Neural progenitor cell (in vitro differentiated cells): ENCODE results near the gene CPNE1. TPM values are rescaled to one million over a fixed set of nuclear protein-coding genes. Genes with fewer than 3 reads are reported as not detected.

ENCODE experiments used
- DNase-seq: peaks from one replicate; pipeline ENCODE4 v3.0.0-alpha.2; 2016; ENCODE audit warnings: low spot score
- H2AFZ ChIP-seq: fragments of 200-600 bp; sonication (generic); replicated peaks from 2 replicates; pipeline ENCODE4 v1.6.1; 2016; ENCODE audit warnings: antibody characterized with exemption
- H3F3A ChIP-seq: fragments of 200-600 bp; sonication (generic); 2 replicates; pipeline ENCODE4 v1.6.1; 2016; ENCODE audit warnings: antibody characterized with exemption, low read depth
- H3K27ac ChIP-seq: fragments of 200-600 bp; sonication (generic); 2 replicates; pipeline ENCODE4 v1.5.1; 2016; ENCODE audit warnings: mild to moderate bottlenecking
- H3K27me3 ChIP-seq: fragments of 200-600 bp; sonication (generic); 2 replicates; pipeline ENCODE4 v1.6.1; 2016; ENCODE audit warnings: mild to moderate bottlenecking, moderate library complexity
- H3K36me3 ChIP-seq: fragments of 200-600 bp; sonication (generic); 2 replicates; pipeline ENCODE4 v1.5.1; 2016
- H3K4me1 ChIP-seq: fragments of 200-600 bp; sonication (generic); 2 replicates; pipeline ENCODE4 v1.6.1; 2016; ENCODE audit warnings: mixed run types
- H3K4me2 ChIP-seq: fragments of 200-600 bp; sonication (generic); 2 replicates; pipeline ENCODE4 v1.6.1; 2016
- H3K4me3 ChIP-seq: fragments of 200-600 bp; sonication (generic); 2 replicates; pipeline ENCODE4 v1.5.1; 2016
- H3K79me2 ChIP-seq: fragments of 200-600 bp; sonication (generic); 2 replicates; pipeline ENCODE4 v1.6.1; 2016; ENCODE audit warnings: low read depth
- H3K9ac ChIP-seq: fragments of 200-600 bp; sonication (generic); 2 replicates; pipeline ENCODE4 v1.6.1; 2016
- H3K9me3 ChIP-seq: fragments of 200-600 bp; sonication (generic); 2 replicates; pipeline ENCODE4 v1.5.1; 2016; ENCODE audit warnings: low read depth
- H4K20me1 ChIP-seq: fragments of 200-600 bp; sonication (generic); 2 replicates; pipeline ENCODE4 v1.6.1; 2016; ENCODE audit warnings: low read depth
- H3K27ac Mint-ChIP-seq: 3 replicates; pipeline ENCODE4 v1.8.0; 2021; ENCODE audit warnings: mixed read lengths
- H3K27me3 Mint-ChIP-seq: 2 replicates; pipeline ENCODE4 v1.8.0; 2022; ENCODE audit warnings: low read depth, mild to moderate bottlenecking, inconsistent platforms, moderate library complexity, mixed read lengths; ENCODE audit not compliant: insufficient read depth
- H3K36me3 Mint-ChIP-seq: 3 replicates; pipeline ENCODE4 v1.8.0; 2021; ENCODE audit warnings: mixed read lengths
- H3K4me1 Mint-ChIP-seq: 3 replicates; pipeline ENCODE4 v1.8.0; 2021; ENCODE audit warnings: mixed read lengths
- H3K4me3 Mint-ChIP-seq: 3 replicates; pipeline ENCODE4 v1.8.0; 2021; ENCODE audit warnings: mild to moderate bottlenecking, moderate library complexity, mixed read lengths
- H3K9me3 Mint-ChIP-seq: 3 replicates; pipeline ENCODE4 v1.8.0; 2020; ENCODE audit warnings: mixed read lengths
- EZH2 ChIP-seq: fragments of 200-600 bp; sonication (generic); IDR thresholded peaks from 2 replicates; pipeline ENCODE4 v1.6.1; 2017; ENCODE audit warnings: antibody characterized with exemption, mild to moderate bottlenecking, moderate library complexity
- EZH2phosphoT487 ChIP-seq: fragments of 200-600 bp; sonication (generic); IDR thresholded peaks from 2 replicates; pipeline ENCODE4 v1.6.1; 2017; ENCODE audit warnings: antibody characterized with exemption
- total RNA-seq: library from RNA; depleted of rRNA; stranded (reverse); fragments of >200 nt; gene quantifications from 2 replicates; pipeline ENCODE4 v1.2.3, GENCODE V29; 2015; ENCODE audit warnings: low replicate concordance
- TF ChIP-seq, protein P1 (sequence below): fragments of 200-600 bp; sonication (generic); IDR thresholded peaks from 2 replicates; pipeline ENCODE4 v1.5.1; 2017; ENCODE audit warnings: antibody characterized with exemption, mild to moderate bottlenecking

CPNE1 gene
- total RNA-seq, 1 donor from 2014 or later = 140 TPM

DNA sequence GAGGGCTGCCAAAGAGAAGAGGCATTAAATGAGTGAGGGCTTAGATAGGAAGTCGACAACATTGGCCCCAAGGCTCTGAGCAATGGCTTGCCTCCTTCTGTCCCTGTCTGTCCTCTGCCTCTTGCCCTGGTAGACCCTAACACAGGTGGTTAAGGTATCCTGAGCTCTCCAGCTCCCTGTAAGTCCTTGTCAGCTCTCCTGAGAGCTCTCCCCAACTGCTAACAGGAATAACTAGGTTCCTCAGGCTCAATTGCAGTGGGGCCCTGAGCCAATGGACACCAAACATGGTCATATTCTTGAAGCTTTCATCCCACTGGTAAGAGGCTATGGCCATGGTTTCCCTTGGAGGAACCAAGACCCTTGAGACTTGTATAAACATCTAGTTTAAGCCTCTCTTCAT lies 5.0 kb upstream of the CPNE1 start:
- H3K4me3 ChIP-seq = no peak overlapping the region
- Mint-ChIP-seq H3K27me3 (peaks cover 4% of the 10 kb centered on the region), H3K4me3 (no peak overlapping the region), H3K27ac (no peak overlapping the region), H3K9me3 (no peaks in the 10 kb centered on the region), H3K36me3 (peaks cover 25% of the 10 kb centered on the region), H3K4me1 (peaks cover 3% of the 10 kb centered on the region)
- no peak overlapping the region for H3K9ac ChIP-seq
- H3K27me3 ChIP-seq = no peaks in the 10 kb centered on the region
- no peak overlapping the region for H3K4me2 ChIP-seq
- no peaks in the 10 kb centered on the region for H3K4me1 ChIP-seq
- no peaks in the 10 kb centered on the region for H3K36me3 ChIP-seq
- H4K20me1 ChIP-seq = no peaks in the 10 kb centered on the region
- H3K79me2 ChIP-seq = peaks cover under 1% of the 10 kb centered on the region
- DNase-seq = no peak
- H3F3A ChIP-seq = peaks cover 3% of the 10 kb centered on the region
- TF ChIP-seq EZH2 (no peak), EZH2phosphoT487 (no peak)
- H3K9me3 ChIP-seq = no peaks in the 10 kb centered on the region
- no peak overlapping the region for H3K27ac ChIP-seq
- no peak overlapping the region for H2AFZ ChIP-seq

DNA sequence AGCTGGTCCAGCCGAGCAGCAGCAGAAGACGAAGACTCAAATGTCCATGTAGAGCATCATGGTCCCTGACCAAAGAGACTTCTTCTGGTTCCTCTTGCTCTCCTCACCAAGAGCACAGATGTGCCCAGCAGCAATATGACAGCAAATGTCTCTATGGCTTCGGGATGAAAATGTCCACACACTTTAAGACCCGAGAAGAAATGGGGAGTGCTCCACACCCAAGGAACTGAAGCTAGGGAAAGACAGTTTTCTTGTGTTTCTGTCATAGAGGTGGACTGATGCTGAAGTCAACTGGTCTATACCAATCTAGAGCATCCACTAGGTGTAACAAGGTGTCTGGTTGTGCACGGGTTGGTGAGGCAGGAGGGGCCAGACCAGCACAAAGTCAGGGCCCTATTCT lies 4.5 kb upstream of the CPNE1 start:
- Histone ChIP-seq H3K4me2 (no peak overlapping the region), H4K20me1 (peaks cover 1% of the 10 kb centered on the region), H3K27ac (no peak overlapping the region), H3K4me3 (no peak overlapping the region), H3K79me2 (peaks cover 5% of the 10 kb centered on the region), H3F3A (peaks cover 5% of the 10 kb centered on the region), H3K36me3 (no peaks in the 10 kb centered on the region), H3K4me1 (no peaks in the 10 kb centered on the region), H2AFZ (no peak overlapping the region), H3K27me3 (no peaks in the 10 kb centered on the region), H3K9ac (no peak overlapping the region), H3K9me3 (no peaks in the 10 kb centered on the region)
- peaks cover 4% of the 10 kb centered on the region for H3K27me3 Mint-ChIP-seq
- no peak overlapping the region for H3K4me3 Mint-ChIP-seq
- no peak overlapping the region for H3K27ac Mint-ChIP-seq
- H3K36me3 Mint-ChIP-seq = peaks cover 25% of the 10 kb centered on the region
- H3K9me3 Mint-ChIP-seq = no peaks in the 10 kb centered on the region
- TF ChIP-seq EZH2phosphoT487 (no peak), EZH2 (no peak)
- TF ChIP-seq, protein P1, sequence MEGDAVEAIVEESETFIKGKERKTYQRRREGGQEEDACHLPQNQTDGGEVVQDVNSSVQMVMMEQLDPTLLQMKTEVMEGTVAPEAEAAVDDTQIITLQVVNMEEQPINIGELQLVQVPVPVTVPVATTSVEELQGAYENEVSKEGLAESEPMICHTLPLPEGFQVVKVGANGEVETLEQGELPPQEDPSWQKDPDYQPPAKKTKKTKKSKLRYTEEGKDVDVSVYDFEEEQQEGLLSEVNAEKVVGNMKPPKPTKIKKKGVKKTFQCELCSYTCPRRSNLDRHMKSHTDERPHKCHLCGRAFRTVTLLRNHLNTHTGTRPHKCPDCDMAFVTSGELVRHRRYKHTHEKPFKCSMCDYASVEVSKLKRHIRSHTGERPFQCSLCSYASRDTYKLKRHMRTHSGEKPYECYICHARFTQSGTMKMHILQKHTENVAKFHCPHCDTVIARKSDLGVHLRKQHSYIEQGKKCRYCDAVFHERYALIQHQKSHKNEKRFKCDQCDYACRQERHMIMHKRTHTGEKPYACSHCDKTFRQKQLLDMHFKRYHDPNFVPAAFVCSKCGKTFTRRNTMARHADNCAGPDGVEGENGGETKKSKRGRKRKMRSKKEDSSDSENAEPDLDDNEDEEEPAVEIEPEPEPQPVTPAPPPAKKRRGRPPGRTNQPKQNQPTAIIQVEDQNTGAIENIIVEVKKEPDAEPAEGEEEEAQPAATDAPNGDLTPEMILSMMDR = no peak
- no peak for DNase-seq
- H3K4me1 Mint-ChIP-seq = peaks cover 3% of the 10 kb centered on the region

DNA sequence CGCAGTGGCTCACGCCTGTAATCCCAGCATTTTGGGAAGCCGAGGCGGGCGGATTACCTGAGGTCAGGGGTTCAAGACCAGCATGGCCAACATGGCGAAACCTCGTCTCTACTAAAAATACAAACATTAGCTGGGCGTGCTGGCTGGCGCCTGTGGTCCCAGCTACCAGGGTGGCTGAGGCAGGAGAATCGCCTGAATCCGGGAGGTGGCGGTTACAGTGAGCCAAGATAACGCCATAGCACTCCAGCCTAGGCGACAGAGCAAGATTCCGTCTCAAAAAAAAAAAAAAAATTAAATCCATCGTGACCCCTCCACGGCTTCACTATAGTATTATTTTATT lies 1.2 kb upstream of the CPNE1 start:
- H3K79me2 ChIP-seq = peaks cover 38% of the 10 kb centered on the region
- no peak overlapping the region for H3K27ac Mint-ChIP-seq
- no peak for DNase-seq

More for the DNA sequence above, 1.2 kb upstream of the CPNE1 start:
- TF ChIP-seq EZH2 (no peak), EZH2phosphoT487 (no peak)
- TF ChIP-seq, protein P1 = no peak
- Histone ChIP-seq H3K4me1 (peaks cover 23% of the 10 kb centered on the region), H3K4me3 (no peak overlapping the region), H3K27me3 (no peaks in the 10 kb centered on the region), H3K9ac (no peak overlapping the region), H3K36me3 (no peaks in the 10 kb centered on the region), H2AFZ (no peak overlapping the region), H4K20me1 (peaks cover 34% of the 10 kb centered on the region), H3F3A (peaks cover 10% of the 10 kb centered on the region), H3K4me2 (no peak overlapping the region), H3K27ac (no peak overlapping the region), H3K9me3 (no peaks in the 10 kb centered on the region)
- H3K9me3 Mint-ChIP-seq = peaks cover 5% of the 10 kb centered on the region
- H3K4me1 Mint-ChIP-seq = peaks cover 25% of the 10 kb centered on the region
- H3K36me3 Mint-ChIP-seq = peaks cover 28% of the 10 kb centered on the region
- H3K27me3 Mint-ChIP-seq = peaks cover 5% of the 10 kb centered on the region
- H3K4me3 Mint-ChIP-seq = peak overlapping the region; percentile 55
